ENCODE results near the gene ADGRF3.
"Not testable (repeated sequence)": the region's sequence is repeated elsewhere in the genome, so short reads cannot be mapped to it uniquely, and the experiment has no call there.

ADGRF3 gene

GRCh38 chr2:26346454-26347053, at the start of gene ADGRF3:
Gene ADGRF3, minus strand, starts transcription at chr2:26346789. Its CDS starts 555 bp downstream, at chr2:26346234.
- in situ Hi-C loops (cut with MboI; ENCODE audit: low sequenced_read_pairs): no loop called here

- in situ Hi-C loops (cut with MboI; ENCODE audit: low sequenced_read_pairs): no loop called here
Measured at GRCh38 chr2:26395394-26395793, 48.8 kb upstream of the ADGRF3 start.

- in situ Hi-C loops (cut with MboI; ENCODE audit: low sequenced_read_pairs): no loop called here
Measured at GRCh38 chr2:26394694-26395093, 48.1 kb upstream of the ADGRF3 start.

- in situ Hi-C loops (cut with MboI; ENCODE audit: low sequenced_read_pairs): no loop called here
Measured at GRCh38 chr2:26387189-26387588, 40.6 kb upstream of the ADGRF3 start.

- in situ Hi-C loops (cut with MboI; ENCODE audit: low sequenced_read_pairs): no loop called here
Measured at GRCh38 chr2:26384597-26384996, 38.0 kb upstream of the ADGRF3 start.

- in situ Hi-C loops (cut with MboI; ENCODE audit: low sequenced_read_pairs): no loop called here
Measured at GRCh38 chr2:26384183-26384582, 37.6 kb upstream of the ADGRF3 start.

GRCh38 chr2:26382564-26382963, 36.0 kb upstream of the ADGRF3 start:
- in situ Hi-C loops (cut with MboI; ENCODE audit: low sequenced_read_pairs): no loop called here

- in situ Hi-C loops (cut with MboI; ENCODE audit: low sequenced_read_pairs): no loop called here
Measured at GRCh38 chr2:26380281-26380680, 33.7 kb upstream of the ADGRF3 start.

GRCh38 chr2:26376799-26377198, 30.2 kb upstream of the ADGRF3 start:
- in situ Hi-C loops (cut with MboI; ENCODE audit: low sequenced_read_pairs): no loop called here

GRCh38 chr2:26370909-26371308, 24.3 kb upstream of the ADGRF3 start:
- in situ Hi-C loops (cut with MboI; ENCODE audit: low sequenced_read_pairs): not testable (repeated sequence)

GRCh38 chr2:26369664-26370063, 23.1 kb upstream of the ADGRF3 start:
- in situ Hi-C loops (cut with MboI; ENCODE audit: low sequenced_read_pairs): not testable (repeated sequence)

- in situ Hi-C loops (cut with MboI; ENCODE audit: low sequenced_read_pairs): no loop called here
Measured at GRCh38 chr2:26366957-26367356, 20.4 kb upstream of the ADGRF3 start.

GRCh38 chr2:26364669-26365068, 18.1 kb upstream of the ADGRF3 start:
- in situ Hi-C loops (cut with MboI; ENCODE audit: low sequenced_read_pairs): no loop called here

GRCh38 chr2:26363958-26364357, 17.4 kb upstream of the ADGRF3 start:
- in situ Hi-C loops (cut with MboI; ENCODE audit: low sequenced_read_pairs): no loop called here

GRCh38 chr2:26363323-26363722, 16.7 kb upstream of the ADGRF3 start:
- in situ Hi-C loops (cut with MboI; ENCODE audit: low sequenced_read_pairs): no loop called here

GRCh38 chr2:26359886-26360473, 13.4 kb upstream of the ADGRF3 start:
- in situ Hi-C loops (cut with MboI; ENCODE audit: low sequenced_read_pairs): no loop called here

- in situ Hi-C loops (cut with MboI; ENCODE audit: low sequenced_read_pairs): no loop called here
Measured at GRCh38 chr2:26356771-26357170, 10.2 kb upstream of the ADGRF3 start.

- in situ Hi-C loops (cut with MboI; ENCODE audit: low sequenced_read_pairs): no loop called here
Measured at GRCh38 chr2:26356111-26356510, 9.5 kb upstream of the ADGRF3 start.

GRCh38 chr2:26355038-26355995, 8.7 kb upstream of the ADGRF3 start:
- in situ Hi-C loops (cut with MboI; ENCODE audit: low sequenced_read_pairs): no loop called here

- in situ Hi-C loops (cut with MboI; ENCODE audit: low sequenced_read_pairs): not testable (repeated sequence)
Measured at GRCh38 chr2:26354469-26354868, 7.9 kb upstream of the ADGRF3 start.

- in situ Hi-C loops (cut with MboI; ENCODE audit: low sequenced_read_pairs): no loop called here
Measured at GRCh38 chr2:26352892-26353291, 6.3 kb upstream of the ADGRF3 start.
